ENCODE data around the gene HNRNPA1. TPM values are rescaled to one million over a fixed set of nuclear protein-coding genes. Genes with fewer than 3 reads are reported as not detected.
A peak's percentile ranks its signal among the peaks of the same experiment; 100 is the strongest.

HNRNPA1 gene
- total and polyA plus RNA-seq, 9 of the 15 experiments (the other 6 are each of a cell fraction or from before 2014, with no cell fraction given), result 1,166 to 2,703 (median 1,815) TPM

DNA sequence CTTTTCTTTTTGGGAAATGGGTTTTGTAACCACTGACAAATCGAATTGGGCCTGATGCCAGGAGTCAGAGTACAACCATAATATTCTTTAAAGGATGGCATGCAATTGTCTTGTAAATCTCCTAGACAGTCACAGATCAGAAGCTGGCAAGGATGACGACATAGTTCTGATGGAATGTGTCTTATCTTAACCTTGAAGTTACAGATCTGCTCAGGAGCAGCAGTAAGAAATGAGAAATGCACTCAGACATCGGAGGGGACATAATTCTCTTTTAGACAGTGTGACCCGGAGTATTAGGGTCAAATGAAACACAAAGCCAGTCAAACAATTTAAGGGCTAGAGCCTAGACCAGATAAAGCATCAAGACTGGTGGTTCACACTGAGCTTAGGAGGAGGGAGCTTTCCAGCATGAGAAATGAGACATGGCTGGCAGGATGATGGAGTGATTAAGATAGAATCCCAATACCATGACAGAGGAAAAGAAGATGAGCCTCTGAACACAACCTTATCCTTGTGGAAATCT, 18.1 kb upstream of the HNRNPA1 start (continued):
- no peak for TF ChIP-seq RFX1 (IDR thresholded peaks at IDR 0.05)
- TF ChIP-seq RFX5 (IDR thresholded peaks at IDR 0.05; ENCODE audit: low read depth, low read length), result no peak
- no peak for TF ChIP-seq HIVEP1 (CRISPR knock-in tag; IDR thresholded peaks at IDR 0.05)
- TF ChIP-seq, protein P1, sequence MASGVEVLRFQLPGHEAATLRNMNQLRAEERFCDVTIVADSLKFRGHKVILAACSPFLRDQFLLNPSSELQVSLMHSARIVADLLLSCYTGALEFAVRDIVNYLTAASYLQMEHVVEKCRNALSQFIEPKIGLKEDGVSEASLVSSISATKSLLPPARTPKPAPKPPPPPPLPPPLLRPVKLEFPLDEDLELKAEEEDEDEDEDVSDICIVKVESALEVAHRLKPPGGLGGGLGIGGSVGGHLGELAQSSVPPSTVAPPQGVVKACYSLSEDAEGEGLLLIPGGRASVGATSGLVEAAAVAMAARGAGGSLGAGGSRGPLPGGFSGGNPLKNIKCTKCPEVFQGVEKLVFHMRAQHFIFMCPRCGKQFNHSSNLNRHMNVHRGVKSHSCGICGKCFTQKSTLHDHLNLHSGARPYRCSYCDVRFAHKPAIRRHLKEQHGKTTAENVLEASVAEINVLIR (CRISPR knock-in tag; IDR thresholded peaks at IDR 0.05), result no peak
- TF ChIP-seq, protein P2, sequence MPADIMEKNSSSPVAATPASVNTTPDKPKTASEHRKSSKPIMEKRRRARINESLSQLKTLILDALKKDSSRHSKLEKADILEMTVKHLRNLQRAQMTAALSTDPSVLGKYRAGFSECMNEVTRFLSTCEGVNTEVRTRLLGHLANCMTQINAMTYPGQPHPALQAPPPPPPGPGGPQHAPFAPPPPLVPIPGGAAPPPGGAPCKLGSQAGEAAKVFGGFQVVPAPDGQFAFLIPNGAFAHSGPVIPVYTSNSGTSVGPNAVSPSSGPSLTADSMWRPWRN (IDR thresholded peaks at IDR 0.05; ENCODE audit: low read depth), result 0 out of 2 replicates have a peak, but pooled peaks have one; percentile 34
- TF ChIP-seq TFAM (CRISPR knock-in tag; conservative IDR thresholded peaks at IDR 0.05), result no peak
- peak; percentile 98 for TF ChIP-seq MEIS2 (IDR thresholded peaks at IDR 0.05; ENCODE audit: partially characterized antibody)
- TF ChIP-seq PRPF4 (IDR thresholded peaks at IDR 0.05; ENCODE audit: insufficient read depth, low read depth, low read length, poor library complexity, severe bottlenecking), result no peak
- TF ChIP-seq, protein P3, sequence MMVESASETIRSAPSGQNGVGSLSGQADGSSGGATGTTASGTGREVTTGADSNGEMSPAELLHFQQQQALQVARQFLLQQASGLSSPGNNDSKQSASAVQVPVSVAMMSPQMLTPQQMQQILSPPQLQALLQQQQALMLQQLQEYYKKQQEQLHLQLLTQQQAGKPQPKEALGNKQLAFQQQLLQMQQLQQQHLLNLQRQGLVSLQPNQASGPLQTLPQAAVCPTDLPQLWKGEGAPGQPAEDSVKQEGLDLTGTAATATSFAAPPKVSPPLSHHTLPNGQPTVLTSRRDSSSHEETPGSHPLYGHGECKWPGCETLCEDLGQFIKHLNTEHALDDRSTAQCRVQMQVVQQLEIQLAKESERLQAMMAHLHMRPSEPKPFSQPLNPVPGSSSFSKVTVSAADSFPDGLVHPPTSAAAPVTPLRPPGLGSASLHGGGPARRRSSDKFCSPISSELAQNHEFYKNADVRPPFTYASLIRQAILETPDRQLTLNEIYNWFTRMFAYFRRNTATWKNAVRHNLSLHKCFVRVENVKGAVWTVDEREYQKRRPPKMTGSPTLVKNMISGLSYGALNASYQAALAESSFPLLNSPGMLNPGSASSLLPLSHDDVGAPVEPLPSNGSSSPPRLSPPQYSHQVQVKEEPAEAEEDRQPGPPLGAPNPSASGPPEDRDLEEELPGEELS (CRISPR knock-in tag; IDR thresholded peaks at IDR 0.05; ENCODE audit: borderline replicate concordance), result no peak
- peak; percentile 91; the same call in 1 of the 2 replicates for TF ChIP-seq ZNF584 (CRISPR knock-in tag; IDR thresholded peaks at IDR 0.05; ENCODE audit: low read depth)
- TF ChIP-seq ZNF764 (CRISPR knock-in tag; IDR thresholded peaks at IDR 0.05; ENCODE audit: low read depth), result no peak
- TF ChIP-seq ZNF354B (CRISPR knock-in tag; IDR thresholded peaks at IDR 0.05), result no peak
- TF ChIP-seq NBN (IDR thresholded peaks at IDR 0.05; ENCODE audit: low read depth), result peak; percentile 81; the same call in 1 of the 2 replicates
- peak in 1 of 2 experiments; percentile 26; a peak in 1 of 4 replicates for TF ChIP-seq MAZ (CRISPR knock-in tag; conservative IDR thresholded peaks at IDR 0.05 in 1 of 2, IDR thresholded peaks at IDR 0.05 in 1 of 2)
- TF ChIP-seq MLLT1 (IDR thresholded peaks at IDR 0.05), result 0 out of 4 replicates have a peak, but pooled peaks of 1 of the 2 experiments have one; percentile 22
- peak; percentile 50; the same call in 1 of the 2 replicates for TF ChIP-seq ATF4 (CRISPR knock-in tag; IDR thresholded peaks at IDR 0.05)
- no peak for TF ChIP-seq RAD21 (CRISPR knock-in tag; conservative IDR thresholded peaks at IDR 0.05 in 1 of 2, IDR thresholded peaks at IDR 0.05 in 1 of 2)
- peak; percentile 84 for TF ChIP-seq SOX6 (IDR thresholded peaks at IDR 0.05)
- TF ChIP-seq CTBP1 (IDR thresholded peaks at IDR 0.05; ENCODE audit: borderline replicate concordance), result peak; percentile 90
- no peak for TF ChIP-seq HDAC6 (IDR thresholded peaks at IDR 0.05; ENCODE audit: low read depth, low read length)
- peak; percentile 88 for TF ChIP-seq JUND (IDR thresholded peaks at IDR 0.05; ENCODE audit: borderline replicate concordance, low read depth, low read length)
- TF ChIP-seq JUND (tag; IDR thresholded peaks at IDR 0.05; ENCODE audit: borderline replicate concordance, low read depth, low read length), result peak; percentile 85
- TF ChIP-seq MXI1 (IDR thresholded peaks at IDR 0.05; ENCODE audit: low read depth, low read length), result no peak

Measured in K562 (cell line).